ENCODE measurements around the gene TBC1D24. TPM values are rescaled to one million over a fixed set of nuclear protein-coding genes. Genes with fewer than 3 reads are reported as not detected.

The TBC1D24 gene
- total and polyA plus RNA-seq, 11 donors = 4.0 to 19.2 (median 11.6) TPM

- H3K27ac ChIP-seq = peak overlapping the region in 5 of 12 donors; percentile 42 to 64 (median 61)
- TF ChIP-seq POLR2A (IDR thresholded peaks at IDR 0.05) = no peak
- TF ChIP-seq, protein P1, sequence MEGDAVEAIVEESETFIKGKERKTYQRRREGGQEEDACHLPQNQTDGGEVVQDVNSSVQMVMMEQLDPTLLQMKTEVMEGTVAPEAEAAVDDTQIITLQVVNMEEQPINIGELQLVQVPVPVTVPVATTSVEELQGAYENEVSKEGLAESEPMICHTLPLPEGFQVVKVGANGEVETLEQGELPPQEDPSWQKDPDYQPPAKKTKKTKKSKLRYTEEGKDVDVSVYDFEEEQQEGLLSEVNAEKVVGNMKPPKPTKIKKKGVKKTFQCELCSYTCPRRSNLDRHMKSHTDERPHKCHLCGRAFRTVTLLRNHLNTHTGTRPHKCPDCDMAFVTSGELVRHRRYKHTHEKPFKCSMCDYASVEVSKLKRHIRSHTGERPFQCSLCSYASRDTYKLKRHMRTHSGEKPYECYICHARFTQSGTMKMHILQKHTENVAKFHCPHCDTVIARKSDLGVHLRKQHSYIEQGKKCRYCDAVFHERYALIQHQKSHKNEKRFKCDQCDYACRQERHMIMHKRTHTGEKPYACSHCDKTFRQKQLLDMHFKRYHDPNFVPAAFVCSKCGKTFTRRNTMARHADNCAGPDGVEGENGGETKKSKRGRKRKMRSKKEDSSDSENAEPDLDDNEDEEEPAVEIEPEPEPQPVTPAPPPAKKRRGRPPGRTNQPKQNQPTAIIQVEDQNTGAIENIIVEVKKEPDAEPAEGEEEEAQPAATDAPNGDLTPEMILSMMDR (IDR thresholded peaks at IDR 0.05) = peak; percentile 97 to 100 (median 99)
- WGBS, 4 donors = 38 to 79% (median 58%) methylated on average over 11 to 23 of the region's 23 CpGs
Measured at GRCh38 chr16:2500918-2501750, 26.2 kb downstream of the TBC1D24 start.

GRCh38 chr16:2501946-2502895 lies 27.3 kb downstream of the TBC1D24 start:
- H3K27ac ChIP-seq = peak overlapping the region in 3 of 12 donors; percentile 19 to 64 (median 56)

More at GRCh38 chr16:2500918-2501750, 26.2 kb downstream of the TBC1D24 start:
- DNase-seq = peak; percentile 81 to 91 (median 84)
- H3K4me1 ChIP-seq = peaks cover 0 to 65% (median 42%) of the 10 kb centered on the region in 12 donors
- H3K36me3 ChIP-seq = peaks cover 0 to 16% (median 3%) of the 10 kb centered on the region in 9 donors
- H3K27me3 ChIP-seq = no peaks in the 10 kb centered on the region
- ATAC-seq = peak; percentile 72 to 87 (median 83)
- intact Hi-C loops (cut with DNase I) = loop anchor here (1.0 to 10.0 kb wide), 12 partner anchors 26 to 496 kb away; partner anchors contain the start of genes ABCA3 (in 8 of the 10), CCNF (in 4 of the 10), TBC1D24 (in 1 of the 10) and ZNF598 (in 1 of the 10)
- H3K4me3 ChIP-seq = peak overlapping the region in 9 of 12 donors; percentile 9 to 56 (median 38)
- no peaks in the 10 kb centered on the region for H3K9me3 ChIP-seq

GRCh38 chr16:2505695-2506094 lies 30.8 kb downstream of the TBC1D24 start:
- Histone ChIP-seq H3K36me3 (no peaks in the 10 kb centered on the region), H3K4me1 (peaks cover 0 to 68% (median 17%) of the 10 kb centered on the region in 12 donors), H3K9me3 (no peaks in the 10 kb centered on the region), H3K27ac (no peak overlapping the region), H3K27me3 (no peaks in the 10 kb centered on the region), H3K4me3 (no peak overlapping the region)
- intact Hi-C loops (cut with DNase I) = loop anchor here in 5 of 10 donors (5.0 to 10.0 kb wide), 5 partner anchors 78 to 501 kb away; partner anchors contain the start of genes CCNF (in 2 of the 5) and ZNF598 (in 1 of the 5)
- TF ChIP-seq POLR2A (IDR thresholded peaks at IDR 0.05) = no peak
- TF ChIP-seq, protein P1 (IDR thresholded peaks at IDR 0.05) = no peak
- DNase-seq = no peak
- ATAC-seq = no peak
- WGBS, 4 donors = 85 to 89% (median 88%) methylated on average over 14 of the region's 14 CpGs

More at GRCh38 chr16:2501946-2502895, 27.3 kb downstream of the TBC1D24 start:
- DNase-seq (no peak), ATAC-seq (no peak)
- H3K4me1 ChIP-seq = peaks cover 0 to 59% (median 36%) of the 10 kb centered on the region in 12 donors
- intact Hi-C loops (cut with DNase I) = loop anchor here (1.0 to 10.0 kb wide), 12 partner anchors 27 to 497 kb away; partner anchors contain the start of genes ABCA3 (in 8 of the 10), CCNF (in 4 of the 10), TBC1D24 (in 1 of the 10) and ZNF598 (in 1 of the 10)
- peaks cover 0 to 6% (median 0%) of the 10 kb centered on the region in 9 donors for H3K36me3 ChIP-seq
- H3K27me3 ChIP-seq = no peaks in the 10 kb centered on the region
- H3K9me3 ChIP-seq = no peaks in the 10 kb centered on the region
- WGBS, 4 donors = 71 to 87% (median 78%) methylated on average over 7 to 18 of the region's 18 CpGs
- TF ChIP-seq, protein P1 (IDR thresholded peaks at IDR 0.05) = no peak
- no peak for TF ChIP-seq POLR2A (IDR thresholded peaks at IDR 0.05)
- peak overlapping the region in 3 of 12 donors; percentile 37 to 56 (median 39) for H3K4me3 ChIP-seq

All from heart left ventricle (tissue), 16 donors.